ENCODE data around the gene BPI. TPM values are rescaled to one million over a fixed set of nuclear protein-coding genes. Genes with fewer than 3 reads are reported as not detected.

Gene BPI
- total RNA-seq, 4 donors from 2014 or later, result 0.27 to 11.5 (median 3.5) TPM; not detected in 1

- TF ChIP-seq POLR2A (IDR thresholded peaks at IDR 0.05), result no peak
- TF ChIP-seq CTCF (IDR thresholded peaks at IDR 0.05), result no peak
- H3K4me1 ChIP-seq, result no peaks in the 10 kb centered on the region
- DNase-seq, result no peak
These were observed 45.3 kb upstream of the BPI start for GRCh38 chr20:38258545-38259215.

GRCh38 chr20:38260025-38260377 lies 44.0 kb upstream of the BPI start:
- Histone ChIP-seq H3K27ac (peak overlapping the region; percentile 84 to 90), H3K4me1 (no peaks in the 10 kb centered on the region), H3K36me3 (no peaks in the 10 kb centered on the region), H3K4me3 (peak overlapping the region; percentile 32 to 49), H3K9me3 (no peaks in the 10 kb centered on the region), H3K27me3 (peaks cover 0 to 4% of the 10 kb centered on the region in 2 donors)
- intact Hi-C loops (cut with DNase I; ENCODE audit: low total_unique reads), result no loop called here
- TF ChIP-seq CTCF (IDR thresholded peaks at IDR 0.05), result no peak
- no peak for TF ChIP-seq POLR2A (IDR thresholded peaks at IDR 0.05)
- no peak for DNase-seq

More at GRCh38 chr20:38258545-38259215, 45.3 kb upstream of the BPI start:
- Histone ChIP-seq H3K27me3 (peaks cover 0 to 4% of the 10 kb centered on the region in 2 donors), H3K27ac (peak overlapping the region; percentile 84 to 90), H3K4me3 (no peak overlapping the region), H3K36me3 (no peaks in the 10 kb centered on the region), H3K9me3 (no peaks in the 10 kb centered on the region)
- intact Hi-C loops (cut with DNase I; ENCODE audit: low total_unique reads), result no loop called here

- Histone ChIP-seq H3K27me3 (peaks cover 0 to 4% of the 10 kb centered on the region in 2 donors), H3K4me1 (no peaks in the 10 kb centered on the region), H3K27ac (peak within 1 kb of the TSS; percentile 84 to 90), H3K36me3 (no peaks in the 10 kb centered on the region), H3K9me3 (no peaks in the 10 kb centered on the region), H3K4me3 (peak within 1 kb of the TSS; percentile 32 to 49)
- intact Hi-C loops (cut with DNase I; ENCODE audit: low total_unique reads), result no loop called here
- TF ChIP-seq CTCF (IDR thresholded peaks at IDR 0.05) (no peak), POLR2A (IDR thresholded peaks at IDR 0.05) (no peak)
- peak; percentile 31 to 59 for DNase-seq
These were observed 43.4 kb upstream of the BPI start, which contains the start of gene KIAA1755 for GRCh38 chr20:38260378-38261053. Gene KIAA1755 (minus strand): TSS chr20:38260735. CDS start chr20:38260500, 235 bp downstream.

- TF ChIP-seq CTCF (IDR thresholded peaks at IDR 0.05) (no peak), POLR2A (IDR thresholded peaks at IDR 0.05) (no peak)
- H3K27ac ChIP-seq, result peak overlapping the region; percentile 84 to 90
- no peak for DNase-seq
- peak overlapping the region; percentile 32 to 49 for H3K4me3 ChIP-seq
- no peaks in the 10 kb centered on the region for H3K36me3 ChIP-seq
- no peaks in the 10 kb centered on the region for H3K4me1 ChIP-seq
- H3K27me3 ChIP-seq, result peaks cover 0 to 4% of the 10 kb centered on the region in 2 donors
- no peaks in the 10 kb centered on the region for H3K9me3 ChIP-seq
- intact Hi-C loops (cut with DNase I; ENCODE audit: low total_unique reads), result no loop called here
These were observed 42.9 kb upstream of the BPI start for GRCh38 chr20:38261054-38261390.

- H3K4me3 ChIP-seq, result no peak overlapping the region
- no peaks in the 10 kb centered on the region for H3K36me3 ChIP-seq
- intact Hi-C loops (cut with DNase I; ENCODE audit: low total_unique reads), result no loop called here
- H3K4me1 ChIP-seq, result no peaks in the 10 kb centered on the region
- H3K27ac ChIP-seq, result no peak overlapping the region
- no peak for TF ChIP-seq POLR2A (IDR thresholded peaks at IDR 0.05)
- TF ChIP-seq CTCF (IDR thresholded peaks at IDR 0.05), result no peak
- no peak for DNase-seq
- peaks cover 0 to 4% of the 10 kb centered on the region in 2 donors for H3K27me3 ChIP-seq
- no peaks in the 10 kb centered on the region for H3K9me3 ChIP-seq
These were observed 41.0 kb upstream of the BPI start for GRCh38 chr20:38262931-38263330.
